NB4 (cell line): ENCODE measurements around the gene IGF1R.

Experiments
- DNase-seq: peaks from one replicate; pipeline ENCODE4 v3.0.0; 2010; ENCODE audit warnings: low read depth
- H3K4me3 ChIP-seq: one replicate; pipeline ENCODE4 v1.5.1; 2011; ENCODE audit warnings: mild to moderate bottlenecking, low read depth, low read length, moderate library complexity
- MAX ChIP-seq: IDR thresholded peaks from 2 replicates; pipeline ENCODE4 v1.6.1; 2011; ENCODE audit warnings: low read depth, low read length
- MYC ChIP-seq: IDR thresholded peaks from 2 replicates; pipeline ENCODE4 v1.6.1; 2011; ENCODE audit warnings: low read depth, low read length
- POLR2A ChIP-seq: IDR thresholded peaks from 2 replicates; pipeline ENCODE4 v1.6.1; 2011; ENCODE audit warnings: mild to moderate bottlenecking; ENCODE audit not compliant: insufficient read length; ENCODE audit errors: extremely low read depth
- TF ChIP-seq, protein P1 (sequence below): IDR thresholded peaks from one replicate; pipeline ENCODE4 v1.5.1; 2012; ENCODE audit warnings: low read depth, low read length

IGF1R gene

DNA sequence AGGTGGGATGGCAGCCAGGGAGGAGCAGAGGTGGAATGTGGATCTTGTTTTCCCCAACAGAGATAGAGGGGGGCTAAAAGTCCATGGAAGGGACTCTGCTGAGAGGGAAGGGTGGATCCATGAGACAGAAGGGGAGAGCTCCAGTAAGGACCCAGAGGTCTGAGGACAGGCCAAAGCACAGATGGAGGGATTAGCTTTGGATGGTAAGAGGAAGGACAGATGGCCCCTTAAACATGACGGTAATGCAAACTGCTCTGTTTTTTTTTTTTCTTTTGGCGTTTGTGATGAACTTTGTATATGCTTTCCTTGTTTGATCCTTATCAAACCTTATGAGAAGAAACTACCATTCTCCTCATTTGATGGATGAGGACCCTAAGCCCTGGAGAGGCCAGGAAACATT is 96.2 kb downstream of the IGF1R start:
- no peak overlapping the region for H3K4me3 ChIP-seq
- no peak for DNase-seq
- no peak for TF ChIP-seq POLR2A
- no peak for TF ChIP-seq MAX
- no peak for TF ChIP-seq MYC
- TF ChIP-seq, protein P1, sequence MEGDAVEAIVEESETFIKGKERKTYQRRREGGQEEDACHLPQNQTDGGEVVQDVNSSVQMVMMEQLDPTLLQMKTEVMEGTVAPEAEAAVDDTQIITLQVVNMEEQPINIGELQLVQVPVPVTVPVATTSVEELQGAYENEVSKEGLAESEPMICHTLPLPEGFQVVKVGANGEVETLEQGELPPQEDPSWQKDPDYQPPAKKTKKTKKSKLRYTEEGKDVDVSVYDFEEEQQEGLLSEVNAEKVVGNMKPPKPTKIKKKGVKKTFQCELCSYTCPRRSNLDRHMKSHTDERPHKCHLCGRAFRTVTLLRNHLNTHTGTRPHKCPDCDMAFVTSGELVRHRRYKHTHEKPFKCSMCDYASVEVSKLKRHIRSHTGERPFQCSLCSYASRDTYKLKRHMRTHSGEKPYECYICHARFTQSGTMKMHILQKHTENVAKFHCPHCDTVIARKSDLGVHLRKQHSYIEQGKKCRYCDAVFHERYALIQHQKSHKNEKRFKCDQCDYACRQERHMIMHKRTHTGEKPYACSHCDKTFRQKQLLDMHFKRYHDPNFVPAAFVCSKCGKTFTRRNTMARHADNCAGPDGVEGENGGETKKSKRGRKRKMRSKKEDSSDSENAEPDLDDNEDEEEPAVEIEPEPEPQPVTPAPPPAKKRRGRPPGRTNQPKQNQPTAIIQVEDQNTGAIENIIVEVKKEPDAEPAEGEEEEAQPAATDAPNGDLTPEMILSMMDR: no peak

GRCh38 chr15:98745179-98745578 is 96.8 kb downstream of the IGF1R start:
- TF ChIP-seq MAX (no peak), MYC (no peak), POLR2A (no peak)
- TF ChIP-seq, protein P1: no peak
- no peak for DNase-seq
- H3K4me3 ChIP-seq: no peak overlapping the region

DNA sequence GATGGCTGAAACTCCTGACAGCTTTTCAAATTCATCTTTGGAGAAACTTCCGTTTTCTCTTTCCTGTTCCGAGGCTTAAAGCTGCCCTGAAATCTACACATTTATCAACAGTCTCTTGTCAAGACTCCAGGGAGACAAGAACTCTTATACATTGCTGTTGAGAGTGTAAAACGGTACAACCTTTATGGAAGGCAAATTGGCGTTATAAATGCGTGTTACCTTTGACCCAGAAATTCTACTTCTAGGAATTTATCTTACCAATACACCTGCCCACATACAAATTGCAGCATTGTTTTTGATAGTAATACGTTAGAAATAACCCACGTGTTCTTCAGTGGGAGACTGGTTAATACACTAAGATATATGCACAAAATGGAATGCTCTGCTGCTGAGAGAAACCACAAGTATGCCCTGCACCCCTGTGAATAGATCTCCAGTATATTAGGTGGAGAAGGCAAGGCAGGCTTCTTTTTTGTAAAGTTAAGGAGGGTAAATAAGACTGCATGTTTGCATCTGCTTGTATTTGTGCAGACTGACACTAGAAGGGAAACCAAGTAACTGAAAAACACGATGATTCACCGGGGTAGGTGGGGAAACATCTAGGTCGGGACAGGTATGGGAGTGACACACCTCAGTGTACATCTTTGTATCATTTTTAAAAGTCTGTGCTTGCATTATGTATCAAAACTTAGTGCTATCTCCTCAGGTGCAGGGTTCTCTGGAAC is 97.5 kb downstream of the IGF1R start:
- TF ChIP-seq MAX (no peak), MYC (no peak), POLR2A (no peak)
- TF ChIP-seq, protein P1: no peak
- no peak overlapping the region for H3K4me3 ChIP-seq
- DNase-seq: no peak

DNA sequence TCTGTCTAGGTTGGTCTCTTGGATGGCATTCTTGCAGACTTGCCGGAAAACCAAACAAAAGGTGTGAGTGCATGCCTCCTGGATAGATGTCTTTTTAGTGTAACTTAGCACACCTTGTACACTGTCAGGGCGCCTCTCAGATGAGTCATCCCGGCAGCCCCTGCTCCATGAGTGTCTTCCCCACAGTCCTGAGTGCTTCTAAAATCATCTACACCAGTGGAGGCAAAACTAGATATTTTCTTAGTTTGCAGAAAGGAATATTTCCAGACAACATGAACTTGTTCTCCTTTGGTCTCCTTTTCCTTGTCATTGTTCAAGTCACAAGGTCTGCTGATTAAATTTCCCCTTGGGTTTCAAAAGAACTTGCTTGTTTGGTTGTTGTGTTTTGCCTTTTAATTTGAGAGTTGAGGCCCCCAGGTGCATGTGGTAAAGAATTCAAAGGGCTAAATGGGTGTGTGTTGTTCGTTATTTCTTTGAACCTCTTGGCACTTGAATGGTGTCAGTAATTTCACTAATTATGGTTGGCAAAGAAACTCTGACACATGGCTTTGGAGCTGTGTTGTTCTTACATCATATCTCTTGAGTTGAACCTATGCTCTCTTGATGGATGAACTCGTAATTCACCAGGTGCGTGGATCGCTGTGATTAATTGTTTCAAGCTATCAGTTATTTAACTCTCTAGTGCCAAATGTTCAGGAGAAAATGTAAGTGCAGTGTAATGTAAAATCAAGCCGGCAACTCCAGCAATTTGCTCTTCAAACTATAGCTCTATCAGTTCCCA is 98.2 kb downstream of the IGF1R start:
- DNase-seq: no peak
- no peak overlapping the region for H3K4me3 ChIP-seq
- no peak for TF ChIP-seq POLR2A
- TF ChIP-seq, protein P1: no peak
- no peak for TF ChIP-seq MAX
- TF ChIP-seq MYC: no peak

- no peak for DNase-seq
- no peak overlapping the region for H3K4me3 ChIP-seq
- TF ChIP-seq, protein P1: no peak
- TF ChIP-seq MYC: no peak
- no peak for TF ChIP-seq POLR2A
- no peak for TF ChIP-seq MAX
These were observed 103.4 kb downstream of the IGF1R start for GRCh38 chr15:98751767-98752166.
